ENCODE measurements around the gene SRMS. TPM values are rescaled to one million over a fixed set of nuclear protein-coding genes. Genes with fewer than 3 reads are reported as not detected.

The SRMS gene
- total and polyA plus RNA-seq, 2 of the 13 experiments (the other 11 are each of a cell fraction or from before 2014, with no cell fraction given), result not detected

- TF ChIP-seq ZNF276 (CRISPR knock-in tag; IDR thresholded peaks at IDR 0.05; ENCODE audit: low read depth) (no peak), PRPF4 (IDR thresholded peaks at IDR 0.05; ENCODE audit: low read depth, low read length, poor library complexity, severe bottlenecking) (no peak), ZNF280D (CRISPR knock-in tag; IDR thresholded peaks at IDR 0.05) (no peak), HNRNPL (IDR thresholded peaks at IDR 0.05; ENCODE audit: low read depth, low read length) (peak; percentile 56; the same call in 1 of the 2 replicates), CENPX (CRISPR knock-in tag; IDR thresholded peaks at IDR 0.05) (no peak)
Observed at GRCh38 chr20:63494420-63495166, 53.0 kb downstream of the SRMS start (continued).

GRCh38 chr20:63494084-63494419, 53.5 kb downstream of the SRMS start:
- no peak for FAIRE-seq
- H3K9me3 ChIP-seq (ENCODE audit: low read length), result no peaks in the 10 kb centered on the region
- H3K4me2 ChIP-seq (ENCODE audit: low read depth, low read length), result no peak overlapping the region
- DNase-seq (ENCODE audit: low spot score), result no peak
- peaks cover 6% of the 10 kb centered on the region; the same call in 1 of the 2 replicates for H4K20me1 ChIP-seq (ENCODE audit: insufficient read depth, low read length)
- no TSS peak for BruUV-seq (replicated peaks)
- peaks cover 29 to 66% of the 10 kb centered on the region in 2 experiments for H3K27me3 ChIP-seq (ENCODE audit: control insufficient read depth in 1 of 2, insufficient read depth in 2 of 2, low read length in 2 of 2)
- no peaks in the 10 kb centered on the region for H3K36me3 ChIP-seq (replicated peaks in 1 of 2; ENCODE audit: control insufficient read depth in 1 of 2, insufficient read depth in 2 of 2, low read length in 2 of 2)
- ChIA-PET POLR2A (no interaction called here), CTCF (ENCODE audit: low intra/inter-chr PET ratio, low total read pairs) (no interaction called here)
- no peak for ATAC-seq
- peaks cover 12% of the 10 kb centered on the region; the same call in 1 of the 2 replicates for H3K4me1 ChIP-seq (ENCODE audit: insufficient read depth, low read length)
- H3K4me3 ChIP-seq (replicated peaks in 1 of 3; ENCODE audit: insufficient read depth in 1 of 3, low read depth in 2 of 3, low read length in 3 of 3), result no peak overlapping the region
- H3K9ac ChIP-seq (ENCODE audit: insufficient read depth, low read depth, low read length), result no peak overlapping the region
- no peak overlapping the region for H2AFZ ChIP-seq (ENCODE audit: low read length)
- no peaks in the 10 kb centered on the region for H3K79me2 ChIP-seq (ENCODE audit: insufficient read depth, low read length)
- WGBS (ENCODE audit: low lambda C conversion rate), result 23% methylated on average over 6 of the region's 7 CpGs
- intact Hi-C loops (cut with micrococcal nuclease; ENCODE audit: unreplicated experiment) (no loop called here), in situ Hi-C loops (cut with HindIII; ENCODE audit: extremely low pct_ligation_motif_present, low pct_unique_long_range_greater_than_20kb) (no loop called here)
- H3K27ac ChIP-seq (ENCODE audit: extremely low read length, insufficient read depth, low read length), result no peak overlapping the region
- no peak for TF ChIP-seq ZNF570 (CRISPR knock-in tag; IDR thresholded peaks at IDR 0.05; ENCODE audit: borderline replicate concordance)
